Measurements from ENCODE around the gene SETD2.

GRCh38 chr3:46978985-46979944, 184.6 kb downstream of the SETD2 start, which contains the start of gene NBEAL2:
- no peak for TF ChIP-seq CTCF (conservative IDR thresholded peaks at IDR 0.05; ENCODE audit: low read depth, low read length)
- TF ChIP-seq EZH2 (IDR thresholded peaks at IDR 0.05; ENCODE audit: low read length, unreplicated experiment): no peak
